KMS-11 (cell line): ENCODE measurements around the gene NECAB3.
"Not testable (repeated sequence)": the region's sequence is repeated elsewhere in the genome, so short reads cannot be mapped to it uniquely, and the experiment has no call there.

Source experiments
- H2AFZ ChIP-seq: fragments of 200-600 bp; sonication (generic); 2 replicates; pipeline ENCODE4 v1.6.1; 2016; ENCODE audit warnings: antibody characterized with exemption, mixed run types, low read depth
- H3K27ac ChIP-seq: fragments of 200-600 bp; sonication (generic); 2 replicates; pipeline ENCODE4 v1.6.1; 2016; ENCODE audit warnings: mild to moderate bottlenecking, mixed run types
- H3K27me3 ChIP-seq: fragments of 200-600 bp; sonication (generic); 2 replicates; pipeline ENCODE4 v1.6.1; 2017; ENCODE audit warnings: mild to moderate bottlenecking, low read depth, mixed run types, moderate library complexity; ENCODE audit not compliant: insufficient read depth
- H3K36me3 ChIP-seq: fragments of 200-600 bp; sonication (generic); 2 replicates; pipeline ENCODE4 v1.6.1; 2017; ENCODE audit warnings: mild to moderate bottlenecking, mixed run types; ENCODE audit not compliant: insufficient read depth
- H3K4me1 ChIP-seq: fragments of 200-600 bp; sonication (generic); 2 replicates; pipeline ENCODE4 v1.6.1; 2016; ENCODE audit warnings: mild to moderate bottlenecking, low read depth, mixed run types; ENCODE audit not compliant: poor library complexity, severe bottlenecking
- H3K4me2 ChIP-seq: fragments of 200-600 bp; sonication (generic); 2 replicates; pipeline ENCODE4 v1.7.0; 2016; ENCODE audit warnings: mild to moderate bottlenecking, mixed run types
- H3K4me3 ChIP-seq: fragments of 200-600 bp; sonication (generic); IDR thresholded peaks from 2 replicates; pipeline ENCODE4 v1.6.1; 2017; ENCODE audit warnings: low read depth, low read length, mixed read lengths; ENCODE audit not compliant: insufficient read depth
- H3K79me2 ChIP-seq: fragments of 200-600 bp; sonication (generic); 2 replicates; pipeline ENCODE4 v1.6.1; 2016; ENCODE audit warnings: low read depth, mixed run types; ENCODE audit not compliant: insufficient read depth
- H3K9ac ChIP-seq: fragments of 200-600 bp; sonication (generic); 2 replicates; pipeline ENCODE4 v1.6.1; 2016; ENCODE audit warnings: mild to moderate bottlenecking, mixed run types
- H4K20me1 ChIP-seq: fragments of 200-600 bp; sonication (generic); 2 replicates; pipeline ENCODE4 v1.6.1; 2016; ENCODE audit warnings: mild to moderate bottlenecking, mixed run types; ENCODE audit not compliant: insufficient read depth
- CTCF ChIP-seq: fragments of 200-600 bp; sonication (generic); conservative IDR thresholded peaks from 2 replicates; pipeline ENCODE4 v1.6.1; 2017; ENCODE audit warnings: low read depth, mild to moderate bottlenecking, antibody characterized with exemption, low read length, moderate library complexity, mixed read lengths

Gene NECAB3

DNA sequence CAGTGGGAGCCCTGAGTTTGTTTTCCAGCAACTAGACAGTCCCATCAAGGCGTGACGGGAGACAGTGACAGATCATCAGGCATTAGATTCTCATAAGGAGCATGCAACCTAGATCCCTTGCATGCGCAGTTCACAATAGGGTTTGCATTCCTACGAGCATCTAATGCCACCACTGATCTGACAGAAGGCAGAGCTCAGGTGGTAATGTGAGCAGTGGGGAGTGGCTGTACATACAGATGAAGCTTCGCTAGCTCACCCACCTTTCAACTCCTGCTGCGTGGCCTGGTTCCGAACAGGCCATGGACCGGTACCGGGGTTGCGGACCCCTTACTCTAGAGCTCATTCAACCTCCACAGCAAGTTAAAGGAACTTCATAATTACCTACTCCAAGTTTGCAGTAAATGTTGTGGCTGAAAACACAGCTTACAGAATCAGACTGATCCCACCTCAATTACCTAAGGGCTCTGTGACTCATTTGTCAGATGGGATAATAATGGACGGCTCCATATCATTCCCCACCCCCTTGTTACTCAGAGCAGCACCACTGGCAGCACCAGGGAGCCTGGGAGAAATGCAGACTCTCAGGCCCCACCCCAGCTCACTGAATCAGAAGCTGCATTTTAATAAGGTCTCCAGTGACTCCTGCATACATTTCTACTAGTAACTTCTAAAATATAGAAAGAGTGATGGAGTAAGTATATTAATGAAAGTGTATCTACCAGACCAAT, 30.1 kb upstream of the NECAB3 start:
- Histone ChIP-seq H2AFZ (no peak overlapping the region), H3K27me3 (no peaks in the 10 kb centered on the region), H3K79me2 (no peaks in the 10 kb centered on the region), H3K9ac (no peak overlapping the region), H3K4me3 (no peak overlapping the region), H3K36me3 (no peaks in the 10 kb centered on the region), H3K4me2 (no peak overlapping the region), H3K4me1 (peaks cover 13% of the 10 kb centered on the region), H3K27ac (no peak overlapping the region), H4K20me1 (no peaks in the 10 kb centered on the region)
- TF ChIP-seq CTCF: no peak

GRCh38 chr20:33703498-33704137, 29.4 kb upstream of the NECAB3 start:
- H3K9ac ChIP-seq: no peak overlapping the region
- no peaks in the 10 kb centered on the region for H3K36me3 ChIP-seq
- TF ChIP-seq CTCF: no peak
- H3K4me3 ChIP-seq: no peak overlapping the region
- no peak overlapping the region for H3K27ac ChIP-seq
- H3K4me2 ChIP-seq: no peak overlapping the region
- H4K20me1 ChIP-seq: no peaks in the 10 kb centered on the region
- no peaks in the 10 kb centered on the region for H3K79me2 ChIP-seq
- no peaks in the 10 kb centered on the region for H3K27me3 ChIP-seq
- peaks cover 6% of the 10 kb centered on the region for H3K4me1 ChIP-seq
- H2AFZ ChIP-seq: no peak overlapping the region

GRCh38 chr20:33702861-33703260, 28.6 kb upstream of the NECAB3 start:
- no peaks in the 10 kb centered on the region for H3K79me2 ChIP-seq
- no peaks in the 10 kb centered on the region for H3K4me1 ChIP-seq
- H3K27me3 ChIP-seq: no peaks in the 10 kb centered on the region
- no peak overlapping the region for H3K9ac ChIP-seq
- H3K36me3 ChIP-seq: no peaks in the 10 kb centered on the region
- H3K27ac ChIP-seq: no peak overlapping the region
- no peak overlapping the region for H3K4me3 ChIP-seq
- no peak overlapping the region for H3K4me2 ChIP-seq
- no peak for TF ChIP-seq CTCF
- H4K20me1 ChIP-seq: no peaks in the 10 kb centered on the region
- no peak overlapping the region for H2AFZ ChIP-seq

GRCh38 chr20:33701629-33702450, 27.6 kb upstream of the NECAB3 start:
- H3K27me3 ChIP-seq: no peaks in the 10 kb centered on the region
- no peak overlapping the region for H2AFZ ChIP-seq
- H3K4me2 ChIP-seq: no peak overlapping the region

DNA sequence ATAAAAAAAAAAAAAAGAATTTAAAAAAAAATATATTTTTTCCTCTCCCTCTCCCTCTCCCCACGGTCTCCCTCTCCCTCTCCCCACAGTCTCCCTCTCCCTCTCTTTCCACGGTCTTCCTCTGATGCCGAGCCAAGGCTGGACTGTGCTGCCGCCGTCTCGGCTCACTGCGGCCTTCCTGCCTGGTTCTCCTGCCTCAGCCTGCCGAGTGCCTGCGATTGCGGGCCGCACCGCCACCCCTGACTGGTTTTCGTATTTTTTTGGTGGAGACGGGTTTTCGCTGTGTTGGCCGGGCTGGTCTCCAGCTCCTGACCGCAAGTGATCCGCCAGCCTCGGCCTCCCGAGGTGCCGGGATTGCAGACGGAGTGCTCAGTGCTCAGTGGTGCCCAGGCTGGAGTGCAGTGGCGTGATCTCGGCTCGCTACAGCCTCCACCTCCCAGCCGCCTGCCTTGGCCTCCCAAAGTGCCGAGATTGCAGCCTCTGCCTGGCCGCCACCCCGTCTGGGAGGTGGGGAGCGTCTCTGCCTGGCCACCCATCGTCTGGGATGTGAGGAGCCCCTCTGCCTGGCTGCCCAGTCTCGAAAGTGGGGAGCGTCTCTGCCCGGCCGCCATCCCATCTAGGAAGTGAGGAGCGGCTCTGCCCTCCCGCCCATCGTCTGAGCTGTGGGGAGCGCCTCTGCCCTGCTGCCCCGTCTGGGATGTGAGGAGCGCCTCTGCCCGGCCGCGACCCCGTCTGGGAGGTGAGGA, 26.6 kb upstream of the NECAB3 start:
- H3K4me3 ChIP-seq, H3K27me3 ChIP-seq, H3K79me2 ChIP-seq, H3K9ac ChIP-seq, H3K36me3 ChIP-seq, H3K4me2 ChIP-seq, H3K27ac ChIP-seq, H4K20me1 ChIP-seq, H3K4me1 ChIP-seq, H2AFZ ChIP-seq: not testable (repeated sequence)

More at GRCh38 chr20:33701629-33702450, 27.6 kb upstream of the NECAB3 start:
- Histone ChIP-seq H3K27ac (no peak overlapping the region), H3K79me2 (no peaks in the 10 kb centered on the region), H4K20me1 (no peaks in the 10 kb centered on the region), H3K4me1 (no peaks in the 10 kb centered on the region), H3K9ac (no peak overlapping the region), H3K4me3 (no peak overlapping the region), H3K36me3 (no peaks in the 10 kb centered on the region)
- no peak for TF ChIP-seq CTCF

GRCh38 chr20:33698966-33699365, 24.7 kb upstream of the NECAB3 start:
- not testable (repeated sequence) for H3K27ac ChIP-seq, H3K36me3 ChIP-seq, H3K4me1 ChIP-seq, H3K79me2 ChIP-seq, H4K20me1 ChIP-seq, H3K4me2 ChIP-seq, H3K9ac ChIP-seq, H3K27me3 ChIP-seq, H2AFZ ChIP-seq, H3K4me3 ChIP-seq
